Esophagus squamous epithelium (tissue), 4 donors: ENCODE results near the gene GJA5.
"Not testable (repeated sequence)": the region's sequence is repeated elsewhere in the genome, so short reads cannot be mapped to it uniquely, and the experiment has no call there.

Experiments
- POLR2A ChIP-seq, 4 donors: fragments of 450-650 bp; IDR thresholded peaks; one replicate each; pipeline ENCODE4 v1.6.1; 2017; ENCODE audit warnings: antibody characterized with exemption in 4 of 4, mild to moderate bottlenecking in 4 of 4, moderate library complexity in 3 of 4
- TF ChIP-seq, protein P1 (sequence below), 6 experiments: fragments of 450-650 bp in 4 of 6; fragments of 200-600 bp in 2 of 6; sonication (generic) in 2 of 6; IDR thresholded peaks; one replicate each; pipeline ENCODE4 v1.5.1; 2016 to 2019; ENCODE audit warnings: antibody characterized with exemption in 6 of 6, mild to moderate bottlenecking in 4 of 6, moderate library complexity in 4 of 6

DNA sequence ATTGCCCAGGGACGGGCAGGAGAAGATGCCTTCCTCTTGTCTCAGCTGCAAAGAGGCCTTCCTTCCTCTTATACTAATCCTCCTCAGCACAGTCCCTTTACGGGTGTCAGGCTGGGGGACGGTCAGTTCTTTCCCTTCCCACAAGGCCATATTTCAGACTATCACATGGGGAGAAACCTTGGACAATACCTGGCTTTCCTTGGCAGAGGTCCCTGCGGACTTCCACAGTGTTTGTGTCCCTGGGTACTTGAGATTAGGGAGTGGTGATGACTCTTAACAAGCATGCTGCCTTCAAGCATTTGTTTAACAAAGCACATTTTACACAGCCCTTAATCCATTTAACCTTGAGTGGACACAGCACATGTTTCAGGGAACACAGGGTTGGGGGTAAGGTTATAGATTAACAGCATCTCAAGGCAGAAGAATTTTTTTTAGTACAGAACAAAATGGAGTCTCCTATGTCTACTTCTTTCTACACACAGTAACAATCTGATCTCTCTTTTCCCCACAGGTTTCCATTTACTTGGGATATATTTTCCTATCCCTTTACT, 26.0 kb downstream of the GJA5 start:
- TF ChIP-seq, protein P1, sequence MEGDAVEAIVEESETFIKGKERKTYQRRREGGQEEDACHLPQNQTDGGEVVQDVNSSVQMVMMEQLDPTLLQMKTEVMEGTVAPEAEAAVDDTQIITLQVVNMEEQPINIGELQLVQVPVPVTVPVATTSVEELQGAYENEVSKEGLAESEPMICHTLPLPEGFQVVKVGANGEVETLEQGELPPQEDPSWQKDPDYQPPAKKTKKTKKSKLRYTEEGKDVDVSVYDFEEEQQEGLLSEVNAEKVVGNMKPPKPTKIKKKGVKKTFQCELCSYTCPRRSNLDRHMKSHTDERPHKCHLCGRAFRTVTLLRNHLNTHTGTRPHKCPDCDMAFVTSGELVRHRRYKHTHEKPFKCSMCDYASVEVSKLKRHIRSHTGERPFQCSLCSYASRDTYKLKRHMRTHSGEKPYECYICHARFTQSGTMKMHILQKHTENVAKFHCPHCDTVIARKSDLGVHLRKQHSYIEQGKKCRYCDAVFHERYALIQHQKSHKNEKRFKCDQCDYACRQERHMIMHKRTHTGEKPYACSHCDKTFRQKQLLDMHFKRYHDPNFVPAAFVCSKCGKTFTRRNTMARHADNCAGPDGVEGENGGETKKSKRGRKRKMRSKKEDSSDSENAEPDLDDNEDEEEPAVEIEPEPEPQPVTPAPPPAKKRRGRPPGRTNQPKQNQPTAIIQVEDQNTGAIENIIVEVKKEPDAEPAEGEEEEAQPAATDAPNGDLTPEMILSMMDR (IDR thresholded peaks at IDR 0.05), result not testable (repeated sequence)
- TF ChIP-seq POLR2A (IDR thresholded peaks at IDR 0.05), result not testable (repeated sequence)
